GM18907 (cell line): ENCODE data around the gene ARL6IP5.

ENCODE experiments used
- ATAC-seq: cut with Tn5 transposase; IDR thresholded peaks from one replicate; pipeline ENCODE4 v1.9.1; 2021; ENCODE audit warnings: mild to moderate bottlenecking, moderate library complexity; ENCODE audit not compliant: unreplicated experiment

Gene ARL6IP5

GRCh38 chr3:69085833-69086722 lies 1.3 kb downstream of the ARL6IP5 start:
- ATAC-seq: no peak

- no peak for ATAC-seq
Observed at GRCh38 chr3:69087030-69087791, 2.5 kb downstream of the ARL6IP5 start.

- ATAC-seq: peak; percentile 34
Observed at GRCh38 chr3:69088063-69088462, 3.3 kb downstream of the ARL6IP5 start.

- ATAC-seq: no peak
Observed at GRCh38 chr3:69090021-69090420, 5.3 kb downstream of the ARL6IP5 start.

GRCh38 chr3:69091389-69092029 lies 6.8 kb downstream of the ARL6IP5 start:
- no peak for ATAC-seq

- ATAC-seq: peak; percentile 82
Observed at GRCh38 chr3:69092030-69092516, 7.3 kb downstream of the ARL6IP5 start.

- ATAC-seq: no peak
Observed at GRCh38 chr3:69094467-69095205, 9.9 kb downstream of the ARL6IP5 start.

GRCh38 chr3:69095636-69096035 lies 10.9 kb downstream of the ARL6IP5 start:
- no peak for ATAC-seq

- ATAC-seq: no peak
Observed at GRCh38 chr3:69096299-69096698, 11.6 kb downstream of the ARL6IP5 start.

GRCh38 chr3:69097407-69098086 lies 12.8 kb downstream of the ARL6IP5 start:
- ATAC-seq: no peak

- no peak for ATAC-seq
Observed at GRCh38 chr3:69099576-69099975, 14.8 kb downstream of the ARL6IP5 start.

- ATAC-seq: no peak
Observed at GRCh38 chr3:69102384-69102783, 17.6 kb downstream of the ARL6IP5 start.

GRCh38 chr3:69103123-69103522 lies 18.4 kb downstream of the ARL6IP5 start:
- ATAC-seq: no peak

GRCh38 chr3:69104586-69104985 lies 19.8 kb downstream of the ARL6IP5 start:
- ATAC-seq: no peak

- no peak for ATAC-seq
Observed at GRCh38 chr3:69105320-69105719, 20.6 kb downstream of the ARL6IP5 start.

- ATAC-seq: no peak
Observed at GRCh38 chr3:69107841-69108240, 23.1 kb downstream of the ARL6IP5 start.

- no peak for ATAC-seq
Observed at GRCh38 chr3:69108811-69109210, 24.1 kb downstream of the ARL6IP5 start.

- ATAC-seq: no peak
Observed at GRCh38 chr3:69110941-69111546, 26.3 kb downstream of the ARL6IP5 start.

- no peak for ATAC-seq
Observed at GRCh38 chr3:69113536-69113935, 28.8 kb downstream of the ARL6IP5 start.

- ATAC-seq: no peak
Observed at GRCh38 chr3:69115731-69116130, 31.0 kb downstream of the ARL6IP5 start.
